Neuronal stem cell (in vitro differentiated cells): Measurements from ENCODE around the gene CAPN12.

Experiments used
- DNase-seq: peaks from one replicate; pipeline ENCODE4 v3.0.0-alpha.2; 2013; ENCODE audit warnings: low spot score
- H2AFZ ChIP-seq: one replicate; pipeline ENCODE4 v1.6.1; 2013; ENCODE audit warnings: mild to moderate bottlenecking, low read length, inconsistent platforms
- H2AK5ac ChIP-seq: 2 replicates; pipeline ENCODE4 v1.6.1; 2013; ENCODE audit warnings: low read depth, mild to moderate bottlenecking, inconsistent platforms, low read length, moderate library complexity, mixed read lengths
- H2BK120ac ChIP-seq: 2 replicates; pipeline ENCODE4 v1.6.1; 2013; ENCODE audit warnings: low read depth, mild to moderate bottlenecking, inconsistent platforms, low read length, moderate library complexity, mixed read lengths
- H2BK12ac ChIP-seq: one replicate; pipeline ENCODE4 v1.6.1; 2013; ENCODE audit warnings: low read length, inconsistent platforms
- H2BK15ac ChIP-seq: 2 replicates; pipeline ENCODE4 v1.6.1; 2013; ENCODE audit warnings: mild to moderate bottlenecking, low read length, inconsistent platforms, mixed read lengths
- H2BK5ac ChIP-seq: one replicate; pipeline ENCODE4 v1.6.1; 2013; ENCODE audit warnings: inconsistent platforms, mild to moderate bottlenecking, low read length, moderate library complexity
- H3K14ac ChIP-seq: one replicate; pipeline ENCODE4 v1.6.1; 2013; ENCODE audit warnings: low read length, inconsistent platforms
- H3K18ac ChIP-seq: 2 replicates; pipeline ENCODE4 v1.6.1; 2013; ENCODE audit warnings: low read length, inconsistent platforms
- H3K23ac ChIP-seq: 2 replicates; pipeline ENCODE4 v1.6.1; 2013; ENCODE audit warnings: low read depth, mild to moderate bottlenecking, mixed read lengths, low read length, inconsistent platforms; ENCODE audit not compliant: poor library complexity
- H3K27ac ChIP-seq: replicated peaks from 3 replicates; pipeline ENCODE4 v1.5.1; 2013; ENCODE audit warnings: low read length, inconsistent platforms
- H3K27me3 ChIP-seq, 3 experiments: 2 replicates each; pipeline ENCODE4 v1.6.1; 2013; ENCODE audit warnings: low read length in 3 of 3, mild to moderate bottlenecking in 2 of 3, inconsistent platforms in 1 of 3, low read depth in 1 of 3, mixed read lengths in 1 of 3, moderate library complexity in 1 of 3; ENCODE audit not compliant: control insufficient read depth in 3 of 3, insufficient read depth in 3 of 3
- H3K36me3 ChIP-seq, 2 donors: replicated peaks in 1 of 2; 2 replicates each; pipeline ENCODE4 v1.6.1; 2013; ENCODE audit warnings: low read length in 2 of 2; ENCODE audit not compliant: control insufficient read depth in 2 of 2, insufficient read depth in 2 of 2
- H3K4ac ChIP-seq: 2 replicates; pipeline ENCODE4 v1.6.1; 2013; ENCODE audit warnings: inconsistent platforms, mild to moderate bottlenecking, low read length, moderate library complexity
- H3K4me1 ChIP-seq, 2 donors: 1 replicate in 1 of 2; 2 replicates in 1 of 2; pipeline ENCODE4 v1.6.1; 2013; ENCODE audit warnings: low read length in 2 of 2, low read depth in 1 of 2; ENCODE audit not compliant: control insufficient read depth in 2 of 2, insufficient read depth in 1 of 2
- H3K4me2 ChIP-seq: one replicate; pipeline ENCODE4 v1.6.1; 2013; ENCODE audit warnings: mild to moderate bottlenecking, low read length, inconsistent platforms; ENCODE audit not compliant: insufficient read depth, poor library complexity, severe bottlenecking
- H3K4me3 ChIP-seq, 2 donors: 2 replicates each; pipeline ENCODE4 v1.5.1; 2013; ENCODE audit warnings: low read length in 2 of 2, mild to moderate bottlenecking in 2 of 2, inconsistent platforms in 1 of 2, moderate library complexity in 1 of 2
- H3K79me1 ChIP-seq: one replicate; pipeline ENCODE4 v1.6.1; 2013; ENCODE audit warnings: low read depth, mild to moderate bottlenecking, inconsistent platforms, low read length, moderate library complexity
- H3K9ac ChIP-seq: one replicate; pipeline ENCODE4 v1.6.1; 2013; ENCODE audit warnings: mild to moderate bottlenecking, low read depth, low read length, inconsistent platforms; ENCODE audit not compliant: poor library complexity
- H3K9me3 ChIP-seq, 2 donors: replicated peaks in 1 of 2; 2 replicates each; pipeline versions ENCODE3 to v1.6.1; 2013; ENCODE audit warnings: low read length in 2 of 2, mild to moderate bottlenecking in 2 of 2, inconsistent platforms in 1 of 2, low read depth in 1 of 2, mixed read lengths in 1 of 2, moderate library complexity in 1 of 2; ENCODE audit not compliant: control insufficient read depth in 2 of 2, insufficient read depth in 1 of 2
- H4K8ac ChIP-seq: one replicate; pipeline ENCODE4 v1.6.1; 2013; ENCODE audit warnings: low read depth, mild to moderate bottlenecking, inconsistent platforms, low read length, moderate library complexity
- H4K91ac ChIP-seq: one replicate; pipeline ENCODE4 v1.6.1; 2013; ENCODE audit warnings: low read length, low read depth, mild to moderate bottlenecking, inconsistent platforms; ENCODE audit not compliant: poor library complexity
- WGBS, 2 donors: extraction: QIAGEN DNeasy Blood & Tissue Kit; methylation state at CpG; one replicate each; pipeline ENCODE4 v1.1.7; 2013; ENCODE audit warnings: missing lambda C conversion rate in 2 of 2, mixed read lengths in 1 of 2; ENCODE audit not compliant: insufficient read length in 2 of 2, insufficient replicate concordance in 1 of 2; ENCODE audit errors: extremely low coverage in 2 of 2; 5-methylcytosine and 5-hydroxymethylcytosine counted together

The CAPN12 gene

DNA sequence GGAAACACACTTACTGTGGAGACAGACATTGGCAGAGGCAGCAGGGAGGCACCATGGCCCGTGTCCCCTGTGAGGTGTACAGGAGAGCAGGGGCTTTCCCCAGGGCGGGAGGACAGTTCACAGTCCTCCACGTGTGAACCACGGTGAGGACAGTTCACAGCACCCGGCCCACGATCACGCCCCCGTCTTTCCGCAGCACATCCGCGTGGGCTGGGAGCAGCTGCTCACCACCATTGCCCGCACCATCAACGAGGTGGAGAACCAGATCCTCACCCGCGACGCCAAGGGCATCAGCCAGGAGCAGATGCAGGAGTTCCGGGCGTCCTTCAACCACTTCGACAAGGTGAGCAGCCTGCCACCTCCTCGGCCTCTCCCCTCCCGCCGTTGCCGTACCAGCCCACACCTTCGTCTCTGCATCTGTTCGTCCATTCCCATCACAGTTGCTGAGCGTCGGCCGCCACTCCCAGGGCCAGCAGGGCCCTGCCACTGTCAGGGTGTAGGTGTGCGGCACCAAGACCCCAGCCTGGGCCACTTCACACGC, 17.4 kb downstream of the CAPN12 start:
- WGBS, 2 donors: no CpG with 5 or more reads among the region's 30 CpGs
- Histone ChIP-seq H3K4me1 (peaks cover 3 to 5% of the 10 kb centered on the region in 2 donors), H2BK12ac (no peak overlapping the region), H2BK120ac (no peak overlapping the region), H3K79me1 (peaks cover 20% of the 10 kb centered on the region), H3K23ac (peak overlapping the region; percentile 73), H2AFZ (no peak overlapping the region), H3K4me2 (no peak overlapping the region), H3K27ac (no peak overlapping the region), H3K9me3 (no peaks in the 10 kb centered on the region), H2BK5ac (peak overlapping the region; percentile 66), H2BK15ac (no peak overlapping the region), H3K14ac (no peak overlapping the region), H3K36me3 (peaks cover 69 to 96% of the 10 kb centered on the region in 2 donors), H3K9ac (no peak overlapping the region), H3K27me3 (no peaks in the 10 kb centered on the region), H2AK5ac (no peak overlapping the region), H3K4me3 (no peak overlapping the region), H3K4ac (no peak overlapping the region), H4K8ac (no peak overlapping the region), H3K18ac (no peak overlapping the region), H4K91ac (no peak overlapping the region)
- no peak for DNase-seq

GRCh38 chr19:38726284-38726673, 18.0 kb downstream of the CAPN12 start:
- no peaks in the 10 kb centered on the region for H3K27me3 ChIP-seq
- WGBS, 2 donors: no CpG with 5 or more reads among the region's 6 CpGs
- no peak overlapping the region for H2AFZ ChIP-seq
- H2BK5ac ChIP-seq: no peak overlapping the region
- H3K4me2 ChIP-seq: no peak overlapping the region
- no peak overlapping the region for H4K91ac ChIP-seq
- H3K14ac ChIP-seq: no peak overlapping the region
- no peak overlapping the region for H3K18ac ChIP-seq
- no peak overlapping the region for H3K4ac ChIP-seq
- H3K4me3 ChIP-seq: no peak overlapping the region
- H4K8ac ChIP-seq: no peak overlapping the region
- H2BK120ac ChIP-seq: no peak overlapping the region
- H3K36me3 ChIP-seq: peaks cover 65 to 96% of the 10 kb centered on the region in 2 donors
- no peaks in the 10 kb centered on the region for H3K9me3 ChIP-seq
- H3K79me1 ChIP-seq: peaks cover 20% of the 10 kb centered on the region
- H3K4me1 ChIP-seq: peaks cover 7 to 11% of the 10 kb centered on the region in 2 donors
- H3K23ac ChIP-seq: no peak overlapping the region
- no peak for DNase-seq
- no peak overlapping the region for H2BK15ac ChIP-seq
- H2AK5ac ChIP-seq: no peak overlapping the region
- no peak overlapping the region for H3K9ac ChIP-seq
- no peak overlapping the region for H3K27ac ChIP-seq
- H2BK12ac ChIP-seq: no peak overlapping the region

DNA sequence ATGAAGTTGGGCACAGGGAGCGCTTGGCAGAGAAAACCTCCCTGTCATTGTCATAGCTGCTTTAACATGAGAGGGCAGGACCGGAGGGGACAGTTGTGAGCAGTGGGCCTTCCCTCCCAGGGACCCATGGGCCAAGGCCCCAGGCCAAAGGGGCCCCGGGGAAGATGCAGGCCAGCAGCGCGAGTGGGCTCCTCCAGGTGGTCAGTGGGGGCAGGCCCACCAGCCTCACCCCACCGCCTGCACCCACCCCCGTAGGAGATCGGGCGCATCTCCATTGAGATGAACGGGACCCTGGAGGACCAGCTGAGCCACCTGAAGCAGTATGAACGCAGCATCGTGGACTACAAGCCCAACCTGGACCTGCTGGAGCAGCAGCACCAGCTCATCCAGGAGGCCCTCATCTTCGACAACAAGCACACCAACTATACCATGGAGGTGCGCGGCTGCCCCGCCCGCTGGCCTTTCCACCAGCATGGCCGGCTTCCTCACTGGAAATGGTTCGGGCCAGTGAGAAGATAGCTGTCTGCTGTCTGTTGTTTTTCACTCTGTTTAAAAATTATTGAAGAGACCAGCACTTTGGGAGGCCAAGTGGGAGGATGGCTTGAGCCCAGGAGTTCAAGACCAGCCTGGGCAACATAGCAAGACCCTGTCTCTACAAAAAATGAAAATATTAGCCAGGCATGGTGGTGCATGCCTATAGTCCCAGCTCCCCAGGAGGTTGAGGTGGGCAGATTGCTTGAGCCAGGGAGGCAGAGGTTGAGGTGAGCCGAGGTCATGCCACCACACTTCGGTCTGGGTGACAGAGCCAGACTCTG, 18.6 kb downstream of the CAPN12 start:
- no peak overlapping the region for H2BK120ac ChIP-seq
- no peak overlapping the region for H2AFZ ChIP-seq
- H3K9ac ChIP-seq: no peak overlapping the region
- no peak overlapping the region for H2BK15ac ChIP-seq
- H3K4me1 ChIP-seq: peaks cover 7 to 14% of the 10 kb centered on the region in 2 donors
- no peak overlapping the region for H2BK5ac ChIP-seq
- H3K27me3 ChIP-seq: no peaks in the 10 kb centered on the region
- H3K4me3 ChIP-seq: no peak overlapping the region
- H3K4ac ChIP-seq: no peak overlapping the region
- peaks cover 20% of the 10 kb centered on the region for H3K79me1 ChIP-seq
- no peak overlapping the region for H3K4me2 ChIP-seq
- no peak overlapping the region for H2BK12ac ChIP-seq
- H3K23ac ChIP-seq: no peak overlapping the region
- no peaks in the 10 kb centered on the region for H3K9me3 ChIP-seq
- H4K91ac ChIP-seq: no peak overlapping the region
- H4K8ac ChIP-seq: peak overlapping the region; percentile 43
- no peak overlapping the region for H3K14ac ChIP-seq
- DNase-seq: no peak
- peaks cover 64 to 96% of the 10 kb centered on the region in 2 donors for H3K36me3 ChIP-seq
- no peak overlapping the region for H2AK5ac ChIP-seq
- WGBS, 2 donors: no CpG with 5 or more reads among the region's 21 CpGs
- no peak overlapping the region for H3K27ac ChIP-seq
- H3K18ac ChIP-seq: no peak overlapping the region

DNA sequence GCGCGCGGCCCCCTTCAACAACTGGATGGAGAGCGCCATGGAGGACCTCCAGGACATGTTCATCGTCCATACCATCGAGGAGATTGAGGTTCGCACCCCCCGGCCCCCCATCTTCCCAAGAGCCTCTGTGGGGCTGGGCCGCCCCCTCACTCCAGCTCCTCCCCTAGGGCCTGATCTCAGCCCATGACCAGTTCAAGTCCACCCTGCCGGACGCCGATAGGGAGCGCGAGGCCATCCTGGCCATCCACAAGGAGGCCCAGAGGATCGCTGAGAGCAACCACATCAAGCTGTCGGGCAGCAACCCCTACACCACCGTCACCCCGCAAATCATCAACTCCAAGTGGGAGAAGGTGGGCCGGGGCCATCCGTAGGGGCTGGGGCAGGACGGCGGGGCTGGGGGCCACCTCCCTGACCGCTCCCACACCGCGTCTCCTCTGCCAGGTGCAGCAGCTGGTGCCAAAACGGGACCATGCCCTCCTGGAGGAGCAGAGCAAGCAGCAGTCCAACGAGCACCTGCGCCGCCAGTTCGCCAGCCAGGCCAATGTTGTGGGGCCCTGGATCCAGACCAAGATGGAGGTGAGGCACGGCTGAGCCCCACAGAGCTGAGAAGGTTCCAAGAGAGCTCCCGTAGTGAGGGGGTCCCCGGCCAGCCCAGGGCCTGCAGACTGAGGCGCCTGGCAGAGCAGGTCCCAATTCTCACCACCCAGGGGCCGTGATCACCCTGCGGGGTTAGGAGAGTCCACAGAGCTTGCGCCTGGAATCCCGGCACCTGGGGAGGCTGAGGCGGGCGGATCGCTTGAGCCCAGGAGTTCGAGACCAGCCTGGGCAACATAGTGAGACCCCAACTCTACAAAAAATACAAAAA, 20.1 kb downstream of the CAPN12 start:
- Histone ChIP-seq H2BK15ac (no peak overlapping the region), H3K79me1 (peaks cover 25% of the 10 kb centered on the region), H3K27ac (no peak overlapping the region), H3K36me3 (peaks cover 69 to 99% of the 10 kb centered on the region in 2 donors), H4K91ac (no peak overlapping the region), H2BK12ac (no peak overlapping the region), H2BK5ac (no peak overlapping the region), H3K4me2 (no peak overlapping the region), H3K9me3 (no peaks in the 10 kb centered on the region), H2BK120ac (no peak overlapping the region), H3K4ac (no peak overlapping the region), H3K23ac (peak overlapping the region; percentile 96), H3K4me3 (no peak overlapping the region), H2AFZ (no peak overlapping the region), H2AK5ac (no peak overlapping the region), H4K8ac (no peak overlapping the region), H3K27me3 (no peaks in the 10 kb centered on the region), H3K14ac (no peak overlapping the region), H3K18ac (peak overlapping the region; percentile 48), H3K9ac (no peak overlapping the region), H3K4me1 (peaks cover 7 to 19% of the 10 kb centered on the region in 2 donors)
- DNase-seq: no peak
- WGBS, 2 donors: no CpG with 5 or more reads among the region's 42 CpGs
